ENCODE measurements around the gene HAPLN2.

HAPLN2 gene

GRCh38 chr1:156592158-156592909 lies 26.9 kb upstream of the HAPLN2 start:
- Histone ChIP-seq H3K4me3 (ENCODE audit: low read depth in 1 of 2, low read length in 2 of 2) (peak overlapping the region; percentile 68 to 77; a peak in 3 of 4 replicates), H3K79me2 (ENCODE audit: insufficient read depth, low read length) (peaks cover 23% of the 10 kb centered on the region), H3K9ac (ENCODE audit: low read depth, low read length) (peak overlapping the region; percentile 95), H3K9me3 (ENCODE audit: insufficient read depth, low read length, severe bottlenecking) (no peaks in the 10 kb centered on the region), H3K27me3 (ENCODE audit: insufficient read depth, low read length, poor library complexity) (no peaks in the 10 kb centered on the region), H2AFZ (ENCODE audit: low read depth, low read length) (peak overlapping the region; percentile 97), H3K4me2 (ENCODE audit: insufficient read depth, low read length) (peak overlapping the region; percentile 92), H3K36me3 (ENCODE audit: insufficient read depth, low read length) (peaks cover 49% of the 10 kb centered on the region), H4K20me1 (ENCODE audit: insufficient read depth, low read length) (peaks cover 8% of the 10 kb centered on the region; the same call in 1 of the 2 replicates), H3K27ac (ENCODE audit: low read length) (peak overlapping the region; percentile 96), H3K4me1 (ENCODE audit: insufficient read depth, low read length) (peaks cover 30% of the 10 kb centered on the region)
- ATAC-seq (ENCODE audit: insufficient read depth, low read depth) (peak; percentile 12; the same call in 2 of the 3 replicates), DNase-seq (no peak)
- TF ChIP-seq EZH2 (IDR thresholded peaks at IDR 0.05; ENCODE audit: borderline replicate concordance, low read depth, low read length, severe bottlenecking): no peak
- TF ChIP-seq CTCF (IDR thresholded peaks at IDR 0.05; ENCODE audit: borderline replicate concordance, extremely low read depth, low read length, poor library complexity, severe bottlenecking): no peak

- H3K36me3 ChIP-seq (ENCODE audit: insufficient read depth, low read length): peaks cover 57% of the 10 kb centered on the region
- H3K27ac ChIP-seq (ENCODE audit: low read length): peak overlapping the region; percentile 96
- peak; percentile 40 for DNase-seq
- H3K4me3 ChIP-seq (ENCODE audit: low read depth in 1 of 2, low read length in 2 of 2): peak overlapping the region in 1 of 2 experiments; percentile 77; a peak in 2 of 4 replicates
- H3K79me2 ChIP-seq (ENCODE audit: insufficient read depth, low read length): peaks cover 24% of the 10 kb centered on the region
- H3K4me2 ChIP-seq (ENCODE audit: insufficient read depth, low read length): peak overlapping the region; percentile 92
- H3K9ac ChIP-seq (ENCODE audit: low read depth, low read length): peak overlapping the region; percentile 95
- H3K9me3 ChIP-seq (ENCODE audit: insufficient read depth, low read length, severe bottlenecking): no peaks in the 10 kb centered on the region
- TF ChIP-seq CTCF (IDR thresholded peaks at IDR 0.05; ENCODE audit: borderline replicate concordance, extremely low read depth, low read length, poor library complexity, severe bottlenecking) (no peak), EZH2 (IDR thresholded peaks at IDR 0.05; ENCODE audit: borderline replicate concordance, low read depth, low read length, severe bottlenecking) (no peak)
- peaks cover 30% of the 10 kb centered on the region for H3K4me1 ChIP-seq (ENCODE audit: insufficient read depth, low read length)
- peaks cover 13% of the 10 kb centered on the region; the same call in 1 of the 2 replicates for H4K20me1 ChIP-seq (ENCODE audit: insufficient read depth, low read length)
- no peak overlapping the region for H2AFZ ChIP-seq (ENCODE audit: low read depth, low read length)
- no peaks in the 10 kb centered on the region for H3K27me3 ChIP-seq (ENCODE audit: insufficient read depth, low read length, poor library complexity)
- peak; percentile 30 for ATAC-seq (ENCODE audit: insufficient read depth, low read depth)
These were observed 26.1 kb upstream of the HAPLN2 start for GRCh38 chr1:156592910-156593660.

GRCh38 chr1:156593661-156593989 lies 25.6 kb upstream of the HAPLN2 start:
- H3K4me2 ChIP-seq (ENCODE audit: insufficient read depth, low read length): peak overlapping the region; percentile 92; the same call in 1 of the 2 replicates

More at GRCh38 chr1:156593661-156593989, 25.6 kb upstream of the HAPLN2 start:
- ATAC-seq (ENCODE audit: insufficient read depth, low read depth): no peak
- no peak for DNase-seq
- H3K9ac ChIP-seq (ENCODE audit: low read depth, low read length): peak overlapping the region; percentile 95; the same call in 1 of the 2 replicates
- no peak overlapping the region for H2AFZ ChIP-seq (ENCODE audit: low read depth, low read length)
- peaks cover 62% of the 10 kb centered on the region for H3K36me3 ChIP-seq (ENCODE audit: insufficient read depth, low read length)
- H4K20me1 ChIP-seq (ENCODE audit: insufficient read depth, low read length): peaks cover 13% of the 10 kb centered on the region; the same call in 1 of the 2 replicates
- no peaks in the 10 kb centered on the region for H3K27me3 ChIP-seq (ENCODE audit: insufficient read depth, low read length, poor library complexity)
- TF ChIP-seq CTCF (IDR thresholded peaks at IDR 0.05; ENCODE audit: borderline replicate concordance, extremely low read depth, low read length, poor library complexity, severe bottlenecking): no peak
- no peak for TF ChIP-seq EZH2 (IDR thresholded peaks at IDR 0.05; ENCODE audit: borderline replicate concordance, low read depth, low read length, severe bottlenecking)
- H3K9me3 ChIP-seq (ENCODE audit: insufficient read depth, low read length, severe bottlenecking): no peaks in the 10 kb centered on the region
- H3K79me2 ChIP-seq (ENCODE audit: insufficient read depth, low read length): peaks cover 30% of the 10 kb centered on the region
- no peak overlapping the region for H3K4me3 ChIP-seq (ENCODE audit: low read depth in 1 of 2, low read length in 2 of 2)
- peaks cover 30% of the 10 kb centered on the region for H3K4me1 ChIP-seq (ENCODE audit: insufficient read depth, low read length)
- H3K27ac ChIP-seq (ENCODE audit: low read length): peak overlapping the region; percentile 96; the same call in 1 of the 2 replicates

Data from DND-41 (cell line).